HG03280 (cell line): ENCODE results near the gene RPS3A.
"Not testable (repeated sequence)": the region's sequence is repeated elsewhere in the genome, so short reads cannot be mapped to it uniquely, and the experiment has no call there.

Experiments
- ATAC-seq: cut with Tn5 transposase; IDR thresholded peaks from one replicate; pipeline ENCODE4 v1.9.1; 2021; ENCODE audit warnings: mild to moderate bottlenecking, moderate library complexity; ENCODE audit not compliant: unreplicated experiment

The RPS3A gene

GRCh38 chr4:151114338-151114737 lies 14.9 kb downstream of the RPS3A start:
- ATAC-seq = no peak

- ATAC-seq = no peak
Observed at GRCh38 chr4:151114986-151115385, 15.6 kb downstream of the RPS3A start.

DNA sequence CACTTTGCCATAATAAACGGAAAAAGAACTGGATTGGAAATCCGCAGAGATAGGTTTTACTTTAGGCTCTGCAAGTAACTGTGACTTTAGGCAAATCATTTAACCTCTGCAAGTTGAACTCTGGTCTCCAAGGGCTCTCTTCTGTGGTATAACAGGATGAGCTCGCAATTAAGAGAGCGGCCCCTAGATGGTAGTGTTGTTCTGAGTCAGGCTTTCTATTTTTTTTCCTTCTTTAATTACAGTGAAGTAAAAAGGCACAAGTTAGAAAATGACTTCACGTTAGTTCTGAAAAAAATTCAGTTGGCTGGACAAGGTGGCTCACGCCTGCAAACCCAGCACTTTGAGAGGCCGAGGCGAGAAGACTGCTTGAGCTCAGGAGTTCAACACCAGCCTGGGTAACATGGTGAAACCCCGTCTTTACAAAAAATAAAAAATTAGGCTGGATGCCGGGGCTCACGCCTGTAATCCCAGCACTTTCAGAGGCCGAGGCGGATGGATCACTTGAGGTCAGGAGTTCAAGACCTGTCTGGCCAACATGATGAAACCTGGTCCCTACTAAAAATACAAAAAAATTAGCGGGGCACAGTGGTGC lies 18.0 kb downstream of the RPS3A start:
- ATAC-seq = peak; percentile 96

DNA sequence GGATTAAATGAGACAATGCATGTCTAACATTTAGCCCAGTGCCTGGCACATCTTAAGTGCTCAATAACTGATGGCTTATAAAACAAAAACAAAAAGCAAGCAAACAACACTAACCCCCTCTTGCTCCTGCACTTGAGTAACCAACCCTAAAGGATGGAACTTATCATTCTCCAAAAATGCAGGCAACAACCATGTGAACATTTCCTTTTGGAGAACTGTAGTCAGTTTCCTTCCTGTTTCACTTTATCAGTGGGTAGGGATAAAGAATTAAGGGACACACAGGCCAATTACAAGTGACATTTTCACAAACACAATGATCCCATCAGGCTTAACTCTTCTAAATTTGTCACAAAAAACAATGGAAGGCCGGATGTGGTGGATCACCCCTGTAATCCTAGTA lies 30.4 kb downstream of the RPS3A start:
- no peak for ATAC-seq

GRCh38 chr4:151133311-151133710 lies 33.9 kb downstream of the RPS3A start:
- no peak for ATAC-seq

DNA sequence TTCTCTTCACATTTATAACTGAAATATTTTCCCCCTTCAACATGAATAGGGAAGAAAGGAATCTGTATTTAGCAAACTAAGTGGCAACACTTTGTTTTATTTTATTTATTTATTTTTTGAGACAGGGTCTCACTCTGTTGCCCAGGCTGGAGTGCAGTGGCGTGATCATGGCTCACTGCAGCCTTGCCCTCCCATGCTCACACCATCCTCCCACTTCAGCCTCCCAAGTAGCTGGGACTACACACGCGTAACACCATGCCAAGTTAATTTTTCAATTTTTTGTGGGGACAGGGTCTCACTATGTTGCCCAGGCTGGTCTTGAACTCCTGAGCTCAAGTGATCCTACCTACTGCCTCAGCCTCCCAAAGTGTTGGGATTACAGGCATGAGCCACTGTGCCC lies 36.6 kb downstream of the RPS3A start:
- ATAC-seq = not testable (repeated sequence)

- no peak for ATAC-seq
Observed at GRCh38 chr4:151139814-151140213, 40.4 kb downstream of the RPS3A start.

DNA sequence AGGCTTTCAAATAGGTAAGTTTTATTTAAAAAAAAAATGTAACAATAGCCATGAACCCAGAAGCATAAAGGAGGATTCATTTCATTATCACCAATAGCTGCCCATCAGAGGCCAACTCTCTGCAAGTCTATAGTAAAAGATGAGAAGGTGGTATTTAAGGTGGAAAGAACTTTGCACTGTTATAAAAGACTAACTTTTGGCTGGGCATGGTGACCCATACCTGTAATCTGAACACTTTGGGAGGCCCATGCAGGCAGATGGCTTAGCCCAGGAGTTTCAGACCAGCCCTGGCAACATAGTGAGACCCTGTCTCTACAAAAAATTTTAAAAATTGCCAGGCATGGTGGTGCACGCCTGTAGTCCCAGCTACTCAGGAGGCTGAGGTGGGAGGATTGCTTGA lies 43.3 kb downstream of the RPS3A start:
- ATAC-seq = no peak

GRCh38 chr4:151143162-151143561 lies 43.7 kb downstream of the RPS3A start:
- ATAC-seq = no peak

- no peak for ATAC-seq
Observed at GRCh38 chr4:151143811-151144210, 44.4 kb downstream of the RPS3A start.

GRCh38 chr4:151144329-151145072 lies 45.1 kb downstream of the RPS3A start:
- ATAC-seq = no peak

GRCh38 chr4:151147000-151147399 lies 47.6 kb downstream of the RPS3A start:
- ATAC-seq = no peak

GRCh38 chr4:151148261-151148660 lies 48.8 kb downstream of the RPS3A start:
- ATAC-seq = no peak

DNA sequence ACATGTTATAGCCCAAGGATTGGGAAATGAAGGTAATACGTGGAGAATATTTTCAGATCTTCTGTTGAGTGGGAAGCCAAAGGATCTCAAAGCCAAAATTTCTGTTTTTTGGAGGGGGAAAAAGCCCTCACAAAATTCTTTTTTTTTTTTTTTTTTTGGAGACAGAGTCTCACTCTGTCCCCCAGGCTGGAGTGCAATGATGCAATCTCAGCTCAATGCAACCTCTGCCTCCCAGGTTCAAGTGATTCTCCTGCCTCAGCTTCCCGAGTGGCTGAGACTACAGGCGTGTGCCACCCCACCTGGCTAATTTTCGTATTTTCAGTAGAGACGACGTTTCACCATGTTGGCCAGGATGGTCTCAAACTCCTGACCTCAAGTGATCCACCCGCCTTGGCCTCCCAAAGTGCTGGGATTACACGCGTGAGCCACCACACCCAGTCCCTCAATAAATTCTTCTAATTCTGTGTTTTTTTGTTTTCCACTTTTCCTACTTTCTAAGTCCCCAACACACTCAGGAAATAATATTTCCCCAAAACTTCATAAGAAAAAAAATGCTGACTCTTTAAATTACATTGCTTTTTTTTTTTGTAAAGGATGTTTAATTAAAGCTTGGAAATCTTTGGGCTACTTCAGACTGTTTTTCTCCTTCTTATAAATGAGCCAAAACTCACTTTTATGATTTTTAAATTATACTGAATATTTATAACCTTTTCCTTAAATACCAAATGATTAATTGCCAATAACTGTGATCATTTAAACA lies 51.6 kb downstream of the RPS3A start:
- no peak for ATAC-seq

- ATAC-seq = no peak
Observed at GRCh38 chr4:151152028-151152427, 52.6 kb downstream of the RPS3A start.

GRCh38 chr4:151153585-151153984 lies 54.2 kb downstream of the RPS3A start:
- ATAC-seq = no peak
